DOHH2 (cell line): ENCODE results near the gene PCDHGB6.
"Not testable (repeated sequence)": the region's sequence is repeated elsewhere in the genome, so short reads cannot be mapped to it uniquely, and the experiment has no call there.

Experiments
- H3F3A ChIP-seq: fragments of 200-600 bp; sonication (generic), shearing (Covaris generic); 2 replicates; pipeline ENCODE4 v1.6.0; 2016; ENCODE audit warnings: antibody characterized with exemption, mild to moderate bottlenecking; ENCODE audit not compliant: control insufficient read depth, insufficient read depth
- H3K27ac ChIP-seq: fragments of 200-600 bp; sonication (generic); 2 replicates; pipeline ENCODE4 v1.5.1; 2014; ENCODE audit warnings: low read depth, mild to moderate bottlenecking, low read length, moderate library complexity
- H3K27me3 ChIP-seq: fragments of 200-600 bp; sonication (generic); 2 replicates; pipeline ENCODE4 v1.6.1; 2014; ENCODE audit warnings: mild to moderate bottlenecking, low read length, mixed read lengths; ENCODE audit not compliant: control insufficient read depth
- H3K36me3 ChIP-seq: fragments of 200-600 bp; sonication (generic); 2 replicates; pipeline ENCODE4 v1.6.1; 2014; ENCODE audit warnings: mild to moderate bottlenecking, low read length, moderate library complexity, mixed read lengths; ENCODE audit not compliant: control insufficient read depth
- H3K4me1 ChIP-seq: fragments of 200-600 bp; sonication (generic); 2 replicates; pipeline ENCODE4 v1.6.1; 2014; ENCODE audit warnings: mild to moderate bottlenecking, low read length, mixed read lengths; ENCODE audit not compliant: control insufficient read depth
- H3K4me2 ChIP-seq: fragments of 200-600 bp; sonication (generic); 2 replicates; pipeline ENCODE4 v1.6.0; 2014; ENCODE audit warnings: mild to moderate bottlenecking, low read length, moderate library complexity
- H3K4me3 ChIP-seq: fragments of 200-600 bp; sonication (generic); 2 replicates; pipeline ENCODE4 v1.5.1; 2014; ENCODE audit warnings: mild to moderate bottlenecking, low read length, mixed read lengths
- H3K79me2 ChIP-seq: fragments of 200-600 bp; sonication (generic); 2 replicates; pipeline ENCODE4 v1.6.1; 2014; ENCODE audit warnings: mild to moderate bottlenecking, low read length, mixed read lengths; ENCODE audit not compliant: control insufficient read depth
- H3K9me2 ChIP-seq: fragments of 200-600 bp; sonication (generic); replicated peaks from 2 replicates; pipeline ENCODE4 v1.6.1; 2014; ENCODE audit warnings: mild to moderate bottlenecking, low read length, mixed read lengths; ENCODE audit not compliant: control insufficient read depth
- H3K9me3 ChIP-seq: fragments of 200-600 bp; sonication (generic); 2 replicates; pipeline ENCODE4 v1.6.1; 2014; ENCODE audit warnings: antibody characterized with exemption, low read length, mixed read lengths; ENCODE audit not compliant: control insufficient read depth, insufficient read depth
- H4K20me1 ChIP-seq: fragments of 200-600 bp; sonication (generic); 2 replicates; pipeline ENCODE4 v1.6.0; 2014; ENCODE audit warnings: low read depth, mild to moderate bottlenecking, antibody characterized with exemption, low read length, moderate library complexity; ENCODE audit not compliant: control insufficient read depth, insufficient read depth
- CTCF ChIP-seq: fragments of 200-600 bp; sonication (generic); IDR thresholded peaks from one replicate; pipeline ENCODE4 v1.5.1; 2014; ENCODE audit warnings: antibody characterized with exemption, mild to moderate bottlenecking, low read depth, low read length; ENCODE audit not compliant: poor library complexity, severe bottlenecking
- EZH2phosphoT487 ChIP-seq: fragments of 200-600 bp; sonication (generic); IDR thresholded peaks from 2 replicates; pipeline ENCODE4 v1.6.1; 2017; ENCODE audit warnings: borderline replicate concordance, mild to moderate bottlenecking, antibody characterized with exemption, low read length, moderate library complexity, mixed read lengths

Gene PCDHGB6

DNA sequence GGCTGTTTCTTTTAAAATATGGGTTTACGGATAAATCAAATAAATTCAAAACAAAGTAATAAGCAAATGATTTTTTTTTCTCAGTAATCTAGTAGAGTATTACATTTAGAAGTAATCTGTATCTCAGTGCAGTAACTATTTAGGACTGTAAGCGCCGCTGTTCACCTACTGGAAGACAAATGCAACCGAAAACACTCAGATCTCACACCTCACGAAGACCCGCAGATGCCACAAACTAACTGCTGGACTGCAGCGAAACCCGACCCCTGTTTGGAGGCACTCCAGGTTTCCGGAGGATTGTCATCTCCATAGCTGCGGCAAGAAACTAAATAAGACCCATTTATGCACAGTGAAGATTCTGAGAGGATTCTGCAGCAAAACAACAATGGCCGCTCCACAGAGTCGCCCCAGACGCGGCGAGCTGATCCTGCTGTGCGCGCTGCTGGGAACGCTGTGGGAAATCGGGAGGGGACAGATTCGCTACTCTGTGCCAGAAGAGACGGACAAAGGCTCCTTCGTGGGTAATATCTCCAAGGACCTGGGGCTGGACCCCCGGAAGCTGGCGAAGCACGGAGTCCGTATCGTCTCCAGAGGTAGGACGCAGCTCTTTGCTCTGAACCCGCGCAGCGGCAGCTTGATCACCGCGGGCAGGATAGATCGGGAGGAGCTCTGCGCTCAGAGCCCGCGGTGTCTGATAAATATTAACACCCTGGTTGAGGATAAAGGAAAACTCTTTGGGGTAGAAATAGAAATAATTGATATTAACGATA is 15.2 kb upstream of the PCDHGB6 start, which contains the start of gene PCDHGA8:
TSS of gene PCDHGA8 (plus strand) at position 205 of the 770 bp plus-strand sequence. CDS start at position 386, 181 bp downstream.
- Histone ChIP-seq H4K20me1 (no peaks in the 10 kb centered on the region), H3F3A (peaks cover 2% of the 10 kb centered on the region; the same call in 1 of the 2 replicates), H3K27me3 (no peaks in the 10 kb centered on the region), H3K79me2 (peaks cover 7% of the 10 kb centered on the region), H3K4me2 (no peak within 1 kb of the TSS), H3K9me3 (peaks cover 38% of the 10 kb centered on the region), H3K9me2 (no peaks in the 10 kb centered on the region), H3K27ac (no peak within 1 kb of the TSS), H3K4me3 (no peak within 1 kb of the TSS), H3K4me1 (no peaks in the 10 kb centered on the region), H3K36me3 (peaks cover 41% of the 10 kb centered on the region)
- TF ChIP-seq CTCF: no peak
- TF ChIP-seq EZH2phosphoT487: no peak

DNA sequence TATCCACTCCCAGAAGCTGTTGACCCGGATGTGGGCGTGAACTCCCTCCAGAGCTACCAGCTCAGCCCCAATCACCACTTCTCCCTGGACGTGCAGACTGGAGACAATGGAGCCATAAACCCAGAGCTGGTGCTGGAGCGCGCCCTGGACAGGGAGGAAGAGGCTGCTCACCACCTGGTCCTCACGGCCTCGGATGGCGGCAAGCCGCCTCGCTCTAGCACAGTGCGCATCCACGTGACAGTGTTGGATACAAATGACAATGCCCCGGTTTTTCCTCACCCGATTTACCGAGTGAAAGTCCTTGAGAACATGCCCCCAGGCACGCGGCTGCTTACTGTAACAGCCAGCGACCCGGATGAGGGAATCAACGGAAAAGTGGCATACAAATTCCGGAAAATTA is 14.6 kb upstream of the PCDHGB6 start:
- Histone ChIP-seq H3K9me3 (peaks cover 36% of the 10 kb centered on the region), H3K9me2 (no peaks in the 10 kb centered on the region), H3K79me2 (peaks cover 7% of the 10 kb centered on the region), H4K20me1 (no peaks in the 10 kb centered on the region), H3K4me1 (no peaks in the 10 kb centered on the region), H3K4me3 (no peak overlapping the region), H3K4me2 (no peak overlapping the region), H3K27me3 (no peaks in the 10 kb centered on the region), H3K27ac (no peak overlapping the region), H3K36me3 (peaks cover 41% of the 10 kb centered on the region), H3F3A (peaks cover 2% of the 10 kb centered on the region; the same call in 1 of the 2 replicates)
- TF ChIP-seq EZH2phosphoT487 (no peak), CTCF (no peak)

DNA sequence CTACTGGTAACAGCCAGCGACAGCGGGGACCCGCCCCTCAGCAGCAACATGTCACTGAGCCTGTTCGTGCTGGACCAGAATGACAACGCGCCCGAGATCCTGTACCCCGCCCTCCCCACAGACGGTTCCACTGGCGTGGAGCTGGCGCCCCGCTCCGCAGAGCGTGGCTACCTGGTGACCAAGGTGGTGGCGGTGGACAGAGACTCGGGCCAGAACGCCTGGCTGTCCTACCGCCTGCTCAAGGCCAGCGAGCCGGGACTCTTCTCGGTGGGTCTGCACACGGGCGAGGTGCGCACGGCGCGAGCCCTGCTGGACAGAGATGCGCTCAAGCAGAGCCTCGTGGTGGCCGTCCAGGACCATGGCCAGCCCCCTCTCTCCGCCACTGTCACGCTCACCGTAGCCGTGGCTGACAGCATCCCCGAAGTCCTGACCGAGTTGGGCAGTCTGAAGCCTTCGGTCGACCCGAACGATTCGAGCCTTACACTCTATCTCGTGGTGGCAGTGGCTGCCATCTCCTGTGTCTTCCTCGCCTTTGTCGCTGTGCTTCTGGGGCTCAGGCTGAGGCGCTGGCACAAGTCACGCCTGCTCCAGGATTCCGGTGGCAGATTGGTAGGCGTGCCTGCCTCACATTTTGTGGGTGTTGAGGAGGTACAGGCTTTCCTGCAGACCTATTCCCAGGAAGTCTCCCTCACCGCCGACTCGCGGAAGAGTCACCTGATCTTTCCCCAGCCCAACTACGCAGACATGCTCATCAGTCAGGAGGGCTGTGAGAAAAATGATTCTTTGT is 13.2 kb upstream of the PCDHGB6 start:
- H3F3A ChIP-seq, H3K4me3 ChIP-seq, H3K4me2 ChIP-seq, H4K20me1 ChIP-seq, H3K27me3 ChIP-seq, H3K4me1 ChIP-seq, H3K79me2 ChIP-seq, H3K9me2 ChIP-seq, H3K27ac ChIP-seq: not testable (repeated sequence)
- Histone ChIP-seq H3K36me3 (peaks cover 41% of the 10 kb centered on the region), H3K9me3 (peaks cover 34% of the 10 kb centered on the region)
